AG04449 (cell line): Measurements from ENCODE around the gene FAR1.
"Not testable (repeated sequence)": the region's sequence is repeated elsewhere in the genome, so short reads cannot be mapped to it uniquely, and the experiment has no call there.

ENCODE experiments used
- CTCF ChIA-PET: fragments of 350-600 bp; formaldehyde crosslinking; extraction: SDS; loops from one replicate; lab custom pipeline; 2021; ENCODE audit warnings: antibody characterized with exemption; lab: Yijun Ruan, JAX
- POLR2A ChIA-PET: fragments of 400-600, 350-600 bp; formaldehyde crosslinking; extraction: SDS; loops from one replicate; lab custom pipeline; 2020; ENCODE audit warnings: antibody characterized with exemption, inconsistent platforms; lab: Yijun Ruan, JAX
- DNase-seq: peaks from one replicate; pipeline ENCODE4 v3.0.0-alpha.2; 2010; ENCODE audit warnings: low read depth, low spot score
- H3K4me3 ChIP-seq: 2 replicates; pipeline ENCODE4 v1.5.1; 2011; ENCODE audit warnings: low read depth, mild to moderate bottlenecking, control low read depth, low read length
- CTCF ChIP-seq: IDR thresholded peaks from one replicate; pipeline ENCODE4 v1.5.1; 2011; ENCODE audit warnings: mild to moderate bottlenecking, moderate library complexity, low read length, control low read depth, inconsistent platforms; ENCODE audit not compliant: insufficient read depth; ENCODE audit errors: missing control alignments

FAR1 gene

DNA sequence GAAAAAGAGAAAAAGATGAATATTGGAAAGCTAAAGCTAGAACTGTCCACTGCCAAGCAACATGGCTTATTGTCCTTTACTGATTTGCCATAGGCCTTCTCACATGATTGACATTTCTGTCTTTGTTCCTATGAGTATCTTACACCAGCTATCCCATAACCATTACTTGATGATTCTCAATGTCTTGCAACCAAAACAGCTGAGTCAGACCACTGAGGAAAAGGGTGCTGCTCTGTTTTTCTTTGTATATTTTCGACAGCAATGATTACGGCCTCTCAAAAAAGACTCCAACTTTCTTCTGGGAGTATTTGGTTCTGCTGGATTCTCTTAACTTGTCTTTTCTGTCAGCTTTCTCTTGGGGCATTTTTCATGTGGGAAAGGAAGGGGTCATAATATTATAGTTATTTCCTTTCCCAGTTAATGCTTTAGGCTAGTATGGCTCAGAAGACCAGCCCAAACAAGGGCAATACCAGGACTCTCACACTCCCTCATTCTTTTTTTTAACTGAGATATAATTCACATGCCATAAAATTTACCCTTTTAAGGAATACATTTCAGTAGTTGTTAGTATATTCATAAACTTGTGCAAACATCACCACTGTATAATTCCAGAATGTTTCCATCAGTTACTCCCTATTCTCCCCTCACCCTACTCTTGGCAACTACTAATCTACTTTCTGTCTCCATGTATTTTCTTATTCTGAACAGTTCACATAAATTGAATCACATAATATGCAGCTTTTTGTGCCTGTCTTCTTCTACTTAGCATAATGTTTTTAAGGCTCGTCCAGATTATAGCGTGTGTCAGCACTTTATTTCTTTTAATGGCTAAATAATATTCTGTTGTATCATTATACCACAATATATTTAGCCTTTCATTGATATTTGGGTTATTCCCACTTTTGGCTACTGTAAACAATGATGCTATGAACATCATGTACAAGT, 31.1 kb upstream of the FAR1 start:
- DNase-seq, result no peak
- CTCF ChIA-PET, result no interaction called here
- TF ChIP-seq CTCF, result no peak
- POLR2A ChIA-PET, result no interaction called here
- no peak overlapping the region for H3K4me3 ChIP-seq

- no peak overlapping the region for H3K4me3 ChIP-seq
- ChIA-PET POLR2A (no interaction called here), CTCF (no interaction called here)
- no peak for DNase-seq
- TF ChIP-seq CTCF, result no peak
Measured at GRCh38 chr11:13638422-13638821, 30.0 kb upstream of the FAR1 start.

DNA sequence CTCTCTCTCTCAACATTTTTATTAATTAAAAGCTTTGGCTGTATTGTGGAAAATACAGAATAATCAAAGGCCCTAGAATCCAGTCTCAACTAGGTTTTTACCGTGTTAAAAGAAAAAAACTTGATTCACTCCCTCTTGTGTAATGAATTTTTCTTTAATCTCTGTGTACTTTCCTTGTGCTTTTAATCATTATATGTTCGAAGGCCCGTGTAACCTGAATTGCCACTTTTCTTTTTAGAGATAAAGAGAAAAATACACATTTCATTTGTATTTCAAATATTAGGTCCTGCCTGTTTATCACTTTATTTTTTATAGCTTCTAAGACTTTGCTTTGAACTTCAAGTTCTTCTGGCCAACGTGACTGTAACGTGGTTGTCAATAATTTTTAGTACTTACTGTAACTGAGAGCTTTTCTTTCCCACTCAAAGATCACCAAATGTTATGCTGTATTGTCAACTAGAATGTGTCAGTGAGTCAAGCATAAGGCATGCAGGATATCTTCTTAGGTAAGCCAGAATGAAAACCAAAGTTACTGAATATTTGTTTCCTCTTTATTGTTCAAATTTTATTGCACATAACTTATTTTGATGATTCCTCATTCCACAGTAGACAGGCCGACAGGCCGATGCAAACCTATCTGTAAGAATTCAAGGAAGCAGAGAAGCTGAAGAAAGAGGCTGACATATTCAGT, 23.3 kb upstream of the FAR1 start:
- POLR2A ChIA-PET, result no interaction called here
- CTCF ChIA-PET, result no interaction called here
- DNase-seq, result no peak

DNA sequence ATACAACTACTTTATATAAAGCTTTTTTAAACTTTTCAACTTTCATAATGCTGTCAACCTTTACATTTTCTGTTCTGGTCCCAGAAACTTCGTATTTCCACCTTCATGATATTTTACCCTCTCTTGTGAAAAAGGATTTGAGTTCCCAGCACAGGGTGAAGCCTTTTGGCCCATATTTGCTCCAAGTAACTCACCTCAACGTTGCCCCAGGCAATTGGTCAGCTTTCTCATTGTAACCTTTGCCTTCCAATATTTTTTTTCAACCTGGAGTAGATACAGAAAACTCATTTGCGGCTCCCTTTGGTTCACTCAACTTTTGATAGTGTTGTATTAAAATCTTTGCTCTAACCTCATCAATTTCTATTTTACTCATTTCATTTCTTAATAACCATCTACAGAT, 21.1 kb upstream of the FAR1 start:
- H3K4me3 ChIP-seq, result no peak overlapping the region
- DNase-seq, result no peak
- no peak for TF ChIP-seq CTCF
- CTCF ChIA-PET, result no interaction called here
- POLR2A ChIA-PET, result no interaction called here

More for the DNA sequence above, 23.3 kb upstream of the FAR1 start:
- no peak for TF ChIP-seq CTCF
- no peak overlapping the region for H3K4me3 ChIP-seq

DNA sequence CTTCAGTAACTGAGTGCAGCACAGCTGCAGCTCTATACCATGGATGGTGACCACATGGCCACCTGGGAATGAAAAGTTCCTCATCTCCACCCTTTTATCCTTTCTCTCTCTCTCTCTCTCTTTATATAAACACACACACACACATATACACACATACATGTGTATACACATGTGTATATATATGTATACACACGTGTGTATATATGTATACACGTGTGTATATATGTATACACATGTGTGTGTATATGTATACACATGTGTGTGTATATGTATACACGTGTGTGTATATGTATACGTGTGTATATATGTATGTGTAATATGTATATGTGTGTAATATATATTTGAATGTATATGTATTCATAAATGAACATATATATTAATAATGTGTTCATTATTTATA, 18.8 kb upstream of the FAR1 start:
- no peak for DNase-seq
- no peak overlapping the region for H3K4me3 ChIP-seq
- POLR2A ChIA-PET, result no interaction called here
- CTCF ChIA-PET, result no interaction called here
- TF ChIP-seq CTCF, result no peak

- DNase-seq, CTCF ChIA-PET, POLR2A ChIA-PET, H3K4me3 ChIP-seq: not testable (repeated sequence)
Measured at GRCh38 chr11:13651515-13651914, 17.0 kb upstream of the FAR1 start.
